ENCODE measurements around the gene DNER. TPM values are rescaled to one million over a fixed set of nuclear protein-coding genes. Genes with fewer than 3 reads are reported as not detected.

DNER gene
- total RNA-seq, 1 experiment from 2014 or later: 0.28 TPM

DNA sequence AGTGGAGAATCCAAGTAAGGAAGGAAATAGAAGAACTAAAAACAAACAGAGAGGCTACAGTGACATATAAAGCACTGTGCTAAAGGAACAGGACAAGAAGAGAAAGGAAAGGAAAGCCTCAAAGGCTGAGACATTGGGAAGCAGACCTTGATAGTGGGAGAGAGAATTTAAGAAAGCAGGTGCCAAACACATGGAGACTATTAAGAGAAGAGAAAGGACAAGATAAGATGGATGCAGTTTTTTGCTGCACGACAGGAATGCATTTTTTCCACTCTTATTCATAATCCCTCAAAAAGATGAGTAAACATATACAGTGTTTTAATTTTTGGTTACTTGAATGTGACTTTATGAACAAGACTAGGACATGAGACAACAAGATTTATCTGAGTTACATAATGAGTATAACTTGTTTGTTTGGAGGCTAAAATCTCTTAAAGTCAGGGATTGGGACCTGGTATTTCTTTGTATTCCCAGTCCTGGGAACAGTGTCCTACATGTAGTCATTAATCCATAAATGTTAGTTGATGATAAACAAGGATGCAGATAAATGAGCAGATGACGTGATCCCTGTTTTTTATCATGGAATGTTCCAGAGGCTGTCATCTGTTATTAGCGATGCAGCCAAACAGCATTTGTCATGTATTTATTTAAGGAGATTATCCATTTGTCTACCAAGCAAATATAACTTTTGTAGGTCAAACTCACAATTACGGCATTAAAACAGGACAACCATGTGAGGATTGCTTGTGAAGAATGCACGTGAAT, 141.7 kb downstream of the DNER start:
- H3K79me2 ChIP-seq (ENCODE audit: low read depth): no peaks in the 10 kb centered on the region
- no peak overlapping the region for H2AFZ ChIP-seq
- POLR2A ChIA-PET (ENCODE audit: unreplicated experiment): no interaction called here
- CTCF ChIA-PET: no interaction called here
- H3K4me1 ChIP-seq (replicated peaks; ENCODE audit: insufficient read depth): no peaks in the 10 kb centered on the region
- H3K27me3 ChIP-seq (ENCODE audit: insufficient read depth, low read depth): no peaks in the 10 kb centered on the region
- no peaks in the 10 kb centered on the region for H3F3A ChIP-seq (ENCODE audit: insufficient read depth, low read depth)
- no peaks in the 10 kb centered on the region for H3K36me3 ChIP-seq (ENCODE audit: low read depth)
- H3K4me2 ChIP-seq: no peak overlapping the region
- no peak overlapping the region for H3K27ac ChIP-seq
- no peaks in the 10 kb centered on the region for H3K9me2 ChIP-seq (ENCODE audit: insufficient read depth)
- H3K4me3 ChIP-seq: no peak overlapping the region
- TF ChIP-seq EZH2 (IDR thresholded peaks at IDR 0.05; ENCODE audit: low read depth): no peak
- TF ChIP-seq, protein P1, sequence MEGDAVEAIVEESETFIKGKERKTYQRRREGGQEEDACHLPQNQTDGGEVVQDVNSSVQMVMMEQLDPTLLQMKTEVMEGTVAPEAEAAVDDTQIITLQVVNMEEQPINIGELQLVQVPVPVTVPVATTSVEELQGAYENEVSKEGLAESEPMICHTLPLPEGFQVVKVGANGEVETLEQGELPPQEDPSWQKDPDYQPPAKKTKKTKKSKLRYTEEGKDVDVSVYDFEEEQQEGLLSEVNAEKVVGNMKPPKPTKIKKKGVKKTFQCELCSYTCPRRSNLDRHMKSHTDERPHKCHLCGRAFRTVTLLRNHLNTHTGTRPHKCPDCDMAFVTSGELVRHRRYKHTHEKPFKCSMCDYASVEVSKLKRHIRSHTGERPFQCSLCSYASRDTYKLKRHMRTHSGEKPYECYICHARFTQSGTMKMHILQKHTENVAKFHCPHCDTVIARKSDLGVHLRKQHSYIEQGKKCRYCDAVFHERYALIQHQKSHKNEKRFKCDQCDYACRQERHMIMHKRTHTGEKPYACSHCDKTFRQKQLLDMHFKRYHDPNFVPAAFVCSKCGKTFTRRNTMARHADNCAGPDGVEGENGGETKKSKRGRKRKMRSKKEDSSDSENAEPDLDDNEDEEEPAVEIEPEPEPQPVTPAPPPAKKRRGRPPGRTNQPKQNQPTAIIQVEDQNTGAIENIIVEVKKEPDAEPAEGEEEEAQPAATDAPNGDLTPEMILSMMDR (conservative IDR thresholded peaks at IDR 0.05): no peak
- no peaks in the 10 kb centered on the region; the same call in 1 of the 2 replicates for H3K9me3 ChIP-seq (ENCODE audit: insufficient read depth, low read depth)
- intact Hi-C loops (cut with micrococcal nuclease; ENCODE audit: unreplicated experiment): no loop called here
- no TSS peak for BruUV-seq (replicated peaks)
- no peak for DNase-seq
- H4K20me1 ChIP-seq (ENCODE audit: insufficient read depth): no peaks in the 10 kb centered on the region

DNA sequence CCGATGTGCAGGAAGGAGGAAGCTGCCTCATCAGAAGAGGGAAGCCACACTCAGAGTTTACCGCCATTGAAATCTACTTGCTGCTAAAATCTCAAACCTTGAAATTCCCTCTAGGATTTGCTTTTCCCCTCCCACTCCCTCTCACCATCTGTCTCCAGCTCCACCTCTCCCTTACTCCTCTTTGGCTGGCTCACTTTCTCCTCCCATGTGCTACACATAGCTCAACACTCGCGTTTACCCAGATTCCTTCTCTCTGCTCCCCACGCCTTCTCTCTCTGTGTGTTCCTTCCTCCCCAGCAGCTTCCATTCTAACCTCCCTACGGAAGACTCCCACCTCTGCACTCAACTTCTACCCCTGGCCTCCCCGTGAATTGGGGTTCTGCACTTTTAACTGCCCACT, 143.1 kb downstream of the DNER start:
- no peaks in the 10 kb centered on the region for H3K27me3 ChIP-seq (ENCODE audit: insufficient read depth, low read depth)
- ChIA-PET CTCF (no interaction called here), POLR2A (ENCODE audit: unreplicated experiment) (no interaction called here)
- H3K27ac ChIP-seq: no peak overlapping the region
- BruUV-seq (replicated peaks): no TSS peak
- no peaks in the 10 kb centered on the region for H3F3A ChIP-seq (ENCODE audit: insufficient read depth, low read depth)
- no peak for TF ChIP-seq EZH2 (IDR thresholded peaks at IDR 0.05; ENCODE audit: low read depth)
- TF ChIP-seq, protein P1 (conservative IDR thresholded peaks at IDR 0.05): no peak
- no peaks in the 10 kb centered on the region for H3K4me1 ChIP-seq (replicated peaks; ENCODE audit: insufficient read depth)
- H2AFZ ChIP-seq: no peak overlapping the region
- no peaks in the 10 kb centered on the region for H4K20me1 ChIP-seq (ENCODE audit: insufficient read depth)
- no peaks in the 10 kb centered on the region; the same call in 1 of the 2 replicates for H3K9me3 ChIP-seq (ENCODE audit: insufficient read depth, low read depth)
- no peak for DNase-seq
- H3K79me2 ChIP-seq (ENCODE audit: low read depth): no peaks in the 10 kb centered on the region
- intact Hi-C loops (cut with micrococcal nuclease; ENCODE audit: unreplicated experiment): no loop called here
- no peak overlapping the region for H3K4me2 ChIP-seq
- no peaks in the 10 kb centered on the region for H3K9me2 ChIP-seq (ENCODE audit: insufficient read depth)
- H3K4me3 ChIP-seq: no peak overlapping the region
- no peaks in the 10 kb centered on the region for H3K36me3 ChIP-seq (ENCODE audit: low read depth)

DNA sequence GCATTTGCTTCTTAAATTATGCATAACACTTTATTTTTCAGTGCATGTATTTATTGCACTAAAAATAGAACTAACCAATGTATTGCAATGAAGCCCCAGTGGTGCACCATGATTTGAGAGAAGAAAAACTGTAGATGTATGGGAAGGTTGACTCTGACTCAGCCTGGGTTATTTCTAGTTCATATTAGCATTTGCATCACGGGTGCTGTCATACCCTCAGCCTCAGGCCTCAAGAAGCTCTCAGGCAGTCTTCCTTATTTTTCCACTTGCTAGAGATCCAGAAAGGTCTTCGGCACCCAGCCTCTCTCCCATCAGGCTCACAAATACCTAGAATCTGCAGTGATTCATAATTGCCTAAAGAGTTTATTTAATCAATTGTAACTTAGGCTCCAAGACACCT, 148.0 kb downstream of the DNER start:
- Histone ChIP-seq H3K4me3 (no peak overlapping the region), H3K9me2 (ENCODE audit: insufficient read depth) (0 out of 2 replicates have a peak, but pooled peaks cover 3% of the 10 kb centered on the region), H3K36me3 (ENCODE audit: low read depth) (no peaks in the 10 kb centered on the region), H3K27me3 (ENCODE audit: insufficient read depth, low read depth) (no peaks in the 10 kb centered on the region), H3K4me2 (no peak overlapping the region), H3K27ac (no peak overlapping the region), H3K9me3 (ENCODE audit: insufficient read depth, low read depth) (no peaks in the 10 kb centered on the region), H4K20me1 (ENCODE audit: insufficient read depth) (no peaks in the 10 kb centered on the region), H3F3A (ENCODE audit: insufficient read depth, low read depth) (no peaks in the 10 kb centered on the region), H3K79me2 (ENCODE audit: low read depth) (no peaks in the 10 kb centered on the region), H2AFZ (no peak overlapping the region), H3K4me1 (replicated peaks; ENCODE audit: insufficient read depth) (no peaks in the 10 kb centered on the region)
- intact Hi-C loops (cut with micrococcal nuclease; ENCODE audit: unreplicated experiment): no loop called here
- DNase-seq: no peak
- TF ChIP-seq, protein P1 (conservative IDR thresholded peaks at IDR 0.05): no peak
- TF ChIP-seq EZH2 (IDR thresholded peaks at IDR 0.05; ENCODE audit: low read depth): no peak
- ChIA-PET POLR2A (ENCODE audit: unreplicated experiment) (no interaction called here), CTCF (no interaction called here)
- BruUV-seq (replicated peaks): no TSS peak
